Motor neuron (in vitro differentiated cells): ENCODE measurements around the gene UTP11. TPM values are rescaled to one million over a fixed set of nuclear protein-coding genes. Genes with fewer than 3 reads are reported as not detected.

Experiments
- total RNA-seq, 8 experiments: library from RNA; unstranded; fragments of 300-600 nt; gene quantifications; 2 replicates each; pipeline versions ENCODE4 v1.2.3 to v1.2.4, GENCODE V29; 2022

The UTP11 gene
- total RNA-seq, 8 experiments from 2014 or later = 50.4 to 82.4 (median 75.2) TPM

Other genes starting within 250 kb of the UTP11 start
- gene EPHA10, start 247.6 kb upstream of the UTP11 start, total RNA-seq = 1 to 10 TPM in 6 of 8 experiments, under 1 TPM in 2; 0.31 to 5.4 (median 2.6) TPM
- gene MANEAL, start 218.9 kb upstream of the UTP11 start, total RNA-seq = 10 to 100 TPM in 5 of 8 experiments, 1 to 10 TPM in 3; 2.3 to 49.7 (median 30.3) TPM
- gene C1orf122, start 204.9 kb upstream of the UTP11 start, total RNA-seq = 10 to 100 TPM; 20.4 to 83.0 (median 61.7) TPM
- 10 to 100 TPM; 14.6 to 33.7 (median 19.6) TPM for gene YRDC, start 204.5 kb upstream of the UTP11 start, total RNA-seq
- gene MTF1, start 153.1 kb upstream of the UTP11 start, total RNA-seq = 1 to 10 TPM; 3.5 to 7.3 (median 5.8) TPM
- 10 to 100 TPM; 14.9 to 24.1 (median 20.6) TPM for gene INPP5B, start 65.7 kb upstream of the UTP11 start, total RNA-seq
- gene SF3A3, start 22.7 kb upstream of the UTP11 start, total RNA-seq = 100 to 1,000 TPM; 103 to 214 (median 122) TPM
- 10 to 100 TPM in 3 of 8 experiments, 1 to 10 TPM in 5; 2.8 to 17.7 (median 8.0) TPM for gene FHL3, start 7.2 kb upstream of the UTP11 start, total RNA-seq
- gene POU3F1, start 34.1 kb downstream of the UTP11 start, total RNA-seq = 1 to 10 TPM in 7 of 8 experiments, under 1 TPM in 1; 0.91 to 7.6 (median 3.3) TPM